Measurements from ENCODE around the gene GPR142.
A peak's percentile ranks its signal among the peaks of the same experiment; 100 is the strongest.

Gene GPR142

GRCh38 chr17:74367206-74367605, at the start of gene GPR142:
TSS of gene GPR142 (plus strand) at chr17:74367506. CDS start at chr17:74369541, 2,035 bp downstream.
- DNase-seq (ENCODE audit: low read depth) = no peak

- no peak for DNase-seq (ENCODE audit: low read depth)
Observed at GRCh38 chr17:74318391-74318790, 48.9 kb upstream of the GPR142 start.

GRCh38 chr17:74324521-74324920, 42.8 kb upstream of the GPR142 start:
- DNase-seq (ENCODE audit: low read depth) = no peak

- no peak for DNase-seq (ENCODE audit: low read depth)
Observed at GRCh38 chr17:74325376-74325742, 41.9 kb upstream of the GPR142 start.

GRCh38 chr17:74325743-74326379, 41.4 kb upstream of the GPR142 start, which contains the start of gene KIF19:
TSS of gene KIF19 (plus strand) at chr17:74326226. CDS start at chr17:74326350, 124 bp downstream.
- DNase-seq (ENCODE audit: low read depth) = peak; percentile 44

- DNase-seq (ENCODE audit: low read depth) = no peak
Observed at GRCh38 chr17:74326506-74326905, 40.8 kb upstream of the GPR142 start.

- DNase-seq (ENCODE audit: low read depth) = no peak
Observed at GRCh38 chr17:74328487-74328886, 38.8 kb upstream of the GPR142 start.

GRCh38 chr17:74329378-74329777, 37.9 kb upstream of the GPR142 start:
- DNase-seq (ENCODE audit: low read depth) = no peak

GRCh38 chr17:74330446-74330845, 36.9 kb upstream of the GPR142 start:
- DNase-seq (ENCODE audit: low read depth) = no peak

GRCh38 chr17:74332017-74332650, 35.2 kb upstream of the GPR142 start:
- no peak for DNase-seq (ENCODE audit: low read depth)

- no peak for DNase-seq (ENCODE audit: low read depth)
Observed at GRCh38 chr17:74332763-74333283, 34.5 kb upstream of the GPR142 start.

- no peak for DNase-seq (ENCODE audit: low read depth)
Observed at GRCh38 chr17:74334393-74335039, 32.8 kb upstream of the GPR142 start.

- DNase-seq (ENCODE audit: low read depth) = no peak
Observed at GRCh38 chr17:74335529-74336062, 31.7 kb upstream of the GPR142 start.

GRCh38 chr17:74336307-74336706, 31.0 kb upstream of the GPR142 start:
- no peak for DNase-seq (ENCODE audit: low read depth)

GRCh38 chr17:74337834-74338500, 29.3 kb upstream of the GPR142 start:
- no peak for DNase-seq (ENCODE audit: low read depth)

- no peak for DNase-seq (ENCODE audit: low read depth)
Observed at GRCh38 chr17:74339537-74340195, 27.6 kb upstream of the GPR142 start.

- DNase-seq (ENCODE audit: low read depth) = no peak
Observed at GRCh38 chr17:74340470-74341023, 26.8 kb upstream of the GPR142 start.

- no peak for DNase-seq (ENCODE audit: low read depth)
Observed at GRCh38 chr17:74342224-74342623, 25.1 kb upstream of the GPR142 start.

GRCh38 chr17:74343121-74343520, 24.2 kb upstream of the GPR142 start:
- DNase-seq (ENCODE audit: low read depth) = no peak

- DNase-seq (ENCODE audit: low read depth) = no peak
Observed at GRCh38 chr17:74343526-74344284, 23.6 kb upstream of the GPR142 start.

- no peak for DNase-seq (ENCODE audit: low read depth)
Observed at GRCh38 chr17:74344658-74345057, 22.6 kb upstream of the GPR142 start.

All from activated T-cell treated with anti-CD3 and anti-CD28 coated beads for 24 hours (primary cell).